Astrocyte (in vitro differentiated cells and primary cell): ENCODE results near the gene NPIPA1.
"Not testable (repeated sequence)": the region's sequence is repeated elsewhere in the genome, so short reads cannot be mapped to it uniquely, and the experiment has no call there.

Experiments
- EZH2 ChIP-seq: IDR thresholded peaks from 2 replicates; pipeline ENCODE4 v1.6.1; 2012; ENCODE audit warnings: mild to moderate bottlenecking, low read length, inconsistent platforms; ENCODE audit not compliant: insufficient read depth
- TF ChIP-seq, protein P1 (sequence below): IDR thresholded peaks from 2 replicates; pipeline ENCODE4 v1.5.1; 2011; ENCODE audit warnings: low read depth, mild to moderate bottlenecking, inconsistent platforms, low read length, moderate library complexity; ENCODE audit not compliant: insufficient read depth

DNA sequence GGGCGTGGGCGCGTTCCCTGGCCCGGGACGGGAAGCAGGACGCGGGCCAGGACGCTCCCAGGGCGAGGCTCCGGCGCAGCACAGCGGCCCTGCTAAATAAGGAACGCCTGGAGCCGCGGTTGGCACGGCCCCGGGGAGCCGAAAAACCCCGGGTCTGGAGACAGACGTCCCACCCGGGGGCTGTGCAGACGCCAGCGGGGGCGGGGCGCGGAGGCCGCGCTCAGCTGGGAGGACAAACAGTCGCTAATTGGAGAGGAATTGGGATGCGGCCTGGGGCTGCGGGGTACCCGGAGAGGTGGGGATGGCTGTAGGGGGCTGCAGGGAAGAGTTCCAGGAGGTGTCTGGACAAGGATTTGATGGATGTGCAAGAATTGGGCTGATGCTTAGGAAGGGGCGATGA, 25.3 kb upstream of the NPIPA1 start:
- TF ChIP-seq, protein P1, sequence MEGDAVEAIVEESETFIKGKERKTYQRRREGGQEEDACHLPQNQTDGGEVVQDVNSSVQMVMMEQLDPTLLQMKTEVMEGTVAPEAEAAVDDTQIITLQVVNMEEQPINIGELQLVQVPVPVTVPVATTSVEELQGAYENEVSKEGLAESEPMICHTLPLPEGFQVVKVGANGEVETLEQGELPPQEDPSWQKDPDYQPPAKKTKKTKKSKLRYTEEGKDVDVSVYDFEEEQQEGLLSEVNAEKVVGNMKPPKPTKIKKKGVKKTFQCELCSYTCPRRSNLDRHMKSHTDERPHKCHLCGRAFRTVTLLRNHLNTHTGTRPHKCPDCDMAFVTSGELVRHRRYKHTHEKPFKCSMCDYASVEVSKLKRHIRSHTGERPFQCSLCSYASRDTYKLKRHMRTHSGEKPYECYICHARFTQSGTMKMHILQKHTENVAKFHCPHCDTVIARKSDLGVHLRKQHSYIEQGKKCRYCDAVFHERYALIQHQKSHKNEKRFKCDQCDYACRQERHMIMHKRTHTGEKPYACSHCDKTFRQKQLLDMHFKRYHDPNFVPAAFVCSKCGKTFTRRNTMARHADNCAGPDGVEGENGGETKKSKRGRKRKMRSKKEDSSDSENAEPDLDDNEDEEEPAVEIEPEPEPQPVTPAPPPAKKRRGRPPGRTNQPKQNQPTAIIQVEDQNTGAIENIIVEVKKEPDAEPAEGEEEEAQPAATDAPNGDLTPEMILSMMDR, result not testable (repeated sequence)
- not testable (repeated sequence) for TF ChIP-seq EZH2
